Progenitor cell of endocrine pancreas (in vitro differentiated cells): Measurements from ENCODE around the gene HOXA4. TPM values are rescaled to one million over a fixed set of nuclear protein-coding genes. Genes with fewer than 3 reads are reported as not detected.
A peak's percentile ranks its signal among the peaks of the same experiment; 100 is the strongest.

Source experiments
- DNase-seq: peaks from one replicate; pipeline ENCODE4 v3.0.0; 2021; ENCODE audit warnings: low spot score; ENCODE audit not compliant: unreplicated experiment
- H3K27ac Mint-ChIP-seq: 2 replicates; pipeline ENCODE4 v1.8.0; 2021; ENCODE audit warnings: mild to moderate bottlenecking, moderate library complexity, mixed read lengths
- H3K27me3 Mint-ChIP-seq: 2 replicates; pipeline ENCODE4 v1.8.0; 2021; ENCODE audit warnings: mixed read lengths
- H3K36me3 Mint-ChIP-seq: 2 replicates; pipeline ENCODE4 v1.8.0; 2022; ENCODE audit warnings: mixed read lengths; ENCODE audit not compliant: insufficient read depth
- H3K4me1 Mint-ChIP-seq: 2 replicates; pipeline ENCODE4 v1.8.0; 2021; ENCODE audit warnings: low read depth, mixed read lengths
- H3K4me3 Mint-ChIP-seq: 2 replicates; pipeline ENCODE4 v1.8.0; 2021; ENCODE audit warnings: low read depth, mild to moderate bottlenecking, moderate library complexity, mixed read lengths
- H3K9me3 Mint-ChIP-seq: 2 replicates; pipeline ENCODE4 v1.8.0; 2021; ENCODE audit warnings: low read depth, mixed read lengths
- total RNA-seq: library from RNA; stranded (reverse); gene quantifications from 2 replicates; pipeline ENCODE4 v1.2.1, GENCODE V29; 2021
- TF ChIP-seq, protein P1 (sequence below): fragments of 200-600 bp; sonication (generic); IDR thresholded peaks from one replicate; pipeline ENCODE4 v1.5.0; 2021; ENCODE audit warnings: antibody characterized with exemption, mild to moderate bottlenecking; ENCODE audit not compliant: unreplicated experiment

The HOXA4 gene
- total RNA-seq, 1 donor from 2014 or later = 13.7 TPM

DNA sequence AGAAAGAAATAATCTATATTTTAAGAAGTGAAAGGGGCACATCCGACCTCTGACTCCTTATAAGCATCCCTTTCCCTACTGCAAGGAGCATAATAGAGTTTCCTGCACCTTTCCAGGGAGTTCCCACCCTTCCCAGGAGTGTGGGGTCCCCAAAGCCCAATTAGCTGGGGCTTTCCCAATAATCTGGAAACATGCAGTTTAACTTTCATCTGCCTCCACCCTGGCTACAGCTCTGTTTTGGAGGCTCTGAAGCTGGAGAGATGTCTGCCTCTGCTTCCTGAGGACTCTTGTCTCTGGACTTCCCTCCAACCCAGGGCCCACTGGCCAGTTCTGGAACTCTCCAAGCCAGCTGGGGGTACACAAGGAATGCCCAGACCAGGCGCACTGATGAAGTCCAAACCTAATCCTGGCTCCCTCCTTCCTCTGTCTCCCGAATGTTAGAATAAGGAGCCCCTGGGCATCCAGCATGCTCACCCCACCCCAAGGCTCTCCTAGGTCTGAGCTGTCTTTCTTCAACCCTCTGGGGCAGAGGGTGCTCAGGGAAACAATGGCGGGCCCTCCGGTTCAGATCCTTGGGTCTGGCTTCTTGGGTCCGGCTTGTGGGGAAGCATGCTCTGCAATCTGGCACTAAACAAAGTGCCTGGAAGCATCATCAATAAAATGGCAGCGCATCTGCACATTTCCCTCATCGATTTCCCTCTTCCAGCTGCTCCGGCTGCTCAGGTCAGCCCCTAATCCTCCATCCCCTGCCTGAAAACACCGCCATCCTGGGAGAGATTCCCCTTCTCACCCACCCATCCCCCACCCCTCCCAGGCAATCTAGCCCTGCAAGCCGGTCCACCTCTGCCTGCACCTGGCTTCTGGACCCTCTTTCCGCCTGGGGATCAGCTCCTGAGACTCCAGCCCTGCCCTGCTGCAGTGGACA lies 13.3 kb downstream of the HOXA4 start:
- H3K27me3 Mint-ChIP-seq = no peaks in the 10 kb centered on the region
- H3K9me3 Mint-ChIP-seq = no peaks in the 10 kb centered on the region
- peak overlapping the region; percentile 81 for H3K27ac Mint-ChIP-seq
- TF ChIP-seq, protein P1, sequence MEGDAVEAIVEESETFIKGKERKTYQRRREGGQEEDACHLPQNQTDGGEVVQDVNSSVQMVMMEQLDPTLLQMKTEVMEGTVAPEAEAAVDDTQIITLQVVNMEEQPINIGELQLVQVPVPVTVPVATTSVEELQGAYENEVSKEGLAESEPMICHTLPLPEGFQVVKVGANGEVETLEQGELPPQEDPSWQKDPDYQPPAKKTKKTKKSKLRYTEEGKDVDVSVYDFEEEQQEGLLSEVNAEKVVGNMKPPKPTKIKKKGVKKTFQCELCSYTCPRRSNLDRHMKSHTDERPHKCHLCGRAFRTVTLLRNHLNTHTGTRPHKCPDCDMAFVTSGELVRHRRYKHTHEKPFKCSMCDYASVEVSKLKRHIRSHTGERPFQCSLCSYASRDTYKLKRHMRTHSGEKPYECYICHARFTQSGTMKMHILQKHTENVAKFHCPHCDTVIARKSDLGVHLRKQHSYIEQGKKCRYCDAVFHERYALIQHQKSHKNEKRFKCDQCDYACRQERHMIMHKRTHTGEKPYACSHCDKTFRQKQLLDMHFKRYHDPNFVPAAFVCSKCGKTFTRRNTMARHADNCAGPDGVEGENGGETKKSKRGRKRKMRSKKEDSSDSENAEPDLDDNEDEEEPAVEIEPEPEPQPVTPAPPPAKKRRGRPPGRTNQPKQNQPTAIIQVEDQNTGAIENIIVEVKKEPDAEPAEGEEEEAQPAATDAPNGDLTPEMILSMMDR = no peak
- H3K4me3 Mint-ChIP-seq = peak overlapping the region; percentile 97
- DNase-seq = no peak
- peaks cover 14% of the 10 kb centered on the region for H3K36me3 Mint-ChIP-seq
- H3K4me1 Mint-ChIP-seq = peaks cover 64% of the 10 kb centered on the region

DNA sequence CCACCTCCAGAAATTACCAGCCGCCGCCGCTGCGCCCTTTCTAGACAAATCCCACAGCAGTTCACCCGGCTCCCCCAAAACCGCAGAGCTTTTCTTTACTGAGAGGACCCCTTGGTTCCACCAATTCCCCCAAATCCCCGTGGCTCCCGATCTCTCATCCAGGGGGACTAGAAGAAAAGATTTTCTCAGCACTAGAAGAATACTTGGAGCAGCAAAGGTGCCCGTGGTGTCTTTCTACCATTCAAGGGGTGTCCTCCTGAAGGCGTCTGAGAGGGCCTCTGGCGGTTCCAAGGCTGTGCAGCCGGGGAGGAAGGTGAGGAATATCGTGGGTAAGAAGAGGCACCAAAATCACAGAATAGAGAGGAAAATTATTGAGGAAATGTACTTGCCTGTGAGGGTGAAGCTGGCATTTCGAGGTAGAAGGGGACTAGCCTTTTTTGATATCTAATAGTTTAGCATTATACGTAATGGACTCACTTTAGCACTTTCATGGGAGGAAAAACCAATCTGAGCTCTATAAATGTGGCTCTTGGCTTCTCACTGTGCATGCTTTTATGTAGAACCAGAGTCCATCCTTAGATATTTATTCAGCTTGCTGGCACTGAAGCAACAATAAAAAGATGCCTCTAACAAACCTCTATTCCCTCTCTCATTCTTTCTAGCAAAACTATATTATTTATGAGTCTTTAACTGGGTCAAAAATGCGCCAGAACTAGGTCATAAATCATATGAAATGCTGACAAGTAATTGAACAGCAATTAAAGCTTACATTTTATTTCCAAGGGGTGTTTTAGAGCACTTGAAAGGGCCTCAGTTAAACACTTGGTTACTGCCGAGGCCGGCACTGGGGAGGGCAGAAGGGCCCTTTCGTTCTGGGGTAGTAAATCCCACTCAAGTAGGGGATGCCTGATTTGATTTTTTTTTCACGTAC lies 14.3 kb downstream of the HOXA4 start:
- TF ChIP-seq, protein P1 = no peak
- Mint-ChIP-seq H3K4me3 (peak overlapping the region; percentile 97), H3K9me3 (no peaks in the 10 kb centered on the region), H3K36me3 (peaks cover 15% of the 10 kb centered on the region), H3K27ac (peak overlapping the region; percentile 98), H3K27me3 (no peaks in the 10 kb centered on the region), H3K4me1 (peaks cover 66% of the 10 kb centered on the region)
- no peak for DNase-seq

DNA sequence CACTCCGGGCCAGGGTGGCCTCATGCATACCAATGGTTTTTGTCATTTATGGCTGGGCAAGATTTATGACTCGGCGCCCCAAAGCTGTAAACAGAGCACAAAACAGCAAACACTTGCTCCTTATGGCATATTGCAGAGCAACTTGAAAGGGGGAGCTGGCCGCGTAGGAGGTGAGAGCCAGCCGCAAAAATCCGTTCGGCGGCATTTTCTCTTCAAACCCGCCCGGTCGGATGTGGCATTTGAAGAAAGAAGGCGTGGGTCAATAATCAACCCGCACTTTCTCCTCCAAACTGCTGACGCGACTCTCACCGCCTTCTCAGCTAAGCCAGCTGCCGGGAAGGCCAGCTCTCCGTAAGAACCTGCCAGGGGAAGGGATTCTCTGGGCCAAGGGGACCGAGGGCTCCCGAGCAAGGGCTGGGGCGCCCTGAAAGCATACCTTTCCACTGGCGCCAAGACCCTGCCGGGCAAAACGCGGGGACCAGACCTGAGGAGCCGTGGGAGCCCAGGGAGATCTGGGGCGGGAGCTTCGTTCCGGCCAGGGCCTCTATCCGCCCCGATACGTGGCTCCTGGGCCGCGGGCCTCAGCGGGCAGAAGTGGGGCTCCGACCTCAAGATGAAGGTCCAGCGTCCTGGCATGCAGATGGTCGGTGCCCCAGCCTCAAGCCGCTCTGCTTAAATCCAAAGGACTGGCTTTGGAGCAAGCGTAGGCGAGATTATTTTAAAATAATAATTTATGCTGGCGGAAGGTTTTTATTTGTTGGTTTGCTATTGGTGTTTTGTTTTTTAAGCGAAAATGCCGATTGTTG lies 15.1 kb downstream of the HOXA4 start:
- H3K27ac Mint-ChIP-seq = peak overlapping the region; percentile 98
- TF ChIP-seq, protein P1 = no peak

DNA sequence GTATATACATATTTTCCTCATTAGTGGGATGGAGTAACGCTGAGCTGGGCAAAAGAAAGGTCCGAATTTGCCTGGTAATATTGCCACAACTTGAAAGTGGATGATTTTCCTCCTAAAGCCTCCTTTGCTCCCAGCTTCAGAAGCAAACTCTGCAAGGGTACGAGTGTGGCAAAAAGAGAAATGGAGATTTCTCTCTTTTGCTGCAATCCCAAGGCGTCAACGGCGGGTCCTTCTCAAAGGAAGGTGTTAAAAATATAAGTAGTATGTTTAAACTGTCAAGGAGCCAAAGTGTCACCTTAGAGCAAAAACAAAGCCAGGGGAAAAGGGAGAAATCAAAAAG lies 15.7 kb downstream of the HOXA4 start:
- Mint-ChIP-seq H3K9me3 (no peaks in the 10 kb centered on the region), H3K36me3 (peaks cover 20% of the 10 kb centered on the region), H3K27me3 (no peaks in the 10 kb centered on the region), H3K27ac (peak overlapping the region; percentile 98), H3K4me3 (peak overlapping the region; percentile 97), H3K4me1 (peaks cover 63% of the 10 kb centered on the region)
- DNase-seq = no peak
- TF ChIP-seq, protein P1 = no peak

More for the DNA sequence above, 15.1 kb downstream of the HOXA4 start:
- H3K36me3 Mint-ChIP-seq = peaks cover 18% of the 10 kb centered on the region
- peak; percentile 46 for DNase-seq
- no peaks in the 10 kb centered on the region for H3K9me3 Mint-ChIP-seq
- peak overlapping the region; percentile 97 for H3K4me3 Mint-ChIP-seq
- peaks cover 66% of the 10 kb centered on the region for H3K4me1 Mint-ChIP-seq
- H3K27me3 Mint-ChIP-seq = no peaks in the 10 kb centered on the region
